NK-92 (cell line): ENCODE results near the gene RARB.

Experiments used
- DNase-seq: peaks from one replicate; lab custom pipeline; 2025; ENCODE audit not compliant: unreplicated experiment; lab: John Stamatoyannopoulos, UW

The RARB gene

GRCh38 chr3:25427942-25428788 is at the start of gene RARB:
Gene RARB (plus strand): TSS chr3:25428263. CDS start chr3:25428732, 469 bp downstream.
- DNase-seq: no peak

- no peak for DNase-seq
These were observed 49.2 kb upstream of the RARB start for GRCh38 chr3:25378786-25379311.

GRCh38 chr3:25380222-25380739 is 47.8 kb upstream of the RARB start:
- no peak for DNase-seq

- DNase-seq: no peak
These were observed 47.0 kb upstream of the RARB start for GRCh38 chr3:25381083-25381482.

- no peak for DNase-seq
These were observed 43.6 kb upstream of the RARB start for GRCh38 chr3:25384471-25384870.

GRCh38 chr3:25385807-25386460 is 42.1 kb upstream of the RARB start:
- no peak for DNase-seq

- no peak for DNase-seq
These were observed 41.3 kb upstream of the RARB start for GRCh38 chr3:25386686-25387255.

GRCh38 chr3:25390605-25391004 is 37.5 kb upstream of the RARB start:
- no peak for DNase-seq

GRCh38 chr3:25396251-25396650 is 31.8 kb upstream of the RARB start:
- no peak for DNase-seq

- DNase-seq: no peak
These were observed 31.4 kb upstream of the RARB start for GRCh38 chr3:25396686-25397085.

- no peak for DNase-seq
These were observed 30.9 kb upstream of the RARB start for GRCh38 chr3:25397150-25397549.

- DNase-seq: no peak
These were observed 27.5 kb upstream of the RARB start for GRCh38 chr3:25400587-25400986.

- no peak for DNase-seq
These were observed 24.1 kb upstream of the RARB start for GRCh38 chr3:25403968-25404367.

- DNase-seq: no peak
These were observed 23.5 kb upstream of the RARB start for GRCh38 chr3:25404569-25404968.

- no peak for DNase-seq
These were observed 22.7 kb upstream of the RARB start for GRCh38 chr3:25405335-25405734.

- no peak for DNase-seq
These were observed 17.4 kb upstream of the RARB start for GRCh38 chr3:25410703-25411102.

GRCh38 chr3:25412269-25412668 is 15.8 kb upstream of the RARB start:
- no peak for DNase-seq

GRCh38 chr3:25416176-25416575 is 11.9 kb upstream of the RARB start:
- no peak for DNase-seq

GRCh38 chr3:25418596-25418995 is 9.5 kb upstream of the RARB start:
- DNase-seq: no peak

- no peak for DNase-seq
These were observed 8.8 kb upstream of the RARB start for GRCh38 chr3:25419251-25419650.

GRCh38 chr3:25420147-25420546 is 7.9 kb upstream of the RARB start:
- DNase-seq: no peak

- no peak for DNase-seq
These were observed 7.2 kb upstream of the RARB start for GRCh38 chr3:25420885-25421284.
